K562 (cell line): Measurements from ENCODE around the gene PCCB. TPM values are rescaled to one million over a fixed set of nuclear protein-coding genes. Genes with fewer than 3 reads are reported as not detected.

Source experiments
- CBFA2T3 ChIP-seq: fragments of 450-650 bp; IDR thresholded peaks from 2 replicates; pipeline ENCODE4 v1.6.1; 2017
- CBFB ChIP-seq: sonication (generic); formaldehyde crosslinking; IDR thresholded peaks from 2 replicates; pipeline ENCODE4 v1.4.0; 2020; ENCODE audit warnings: mild to moderate bottlenecking, missing genetic modification reagents
- CXXC5 ChIP-seq: fragments of 250-450 bp; sonication (Bioruptor Pico); IDR thresholded peaks from 2 replicates; pipeline ENCODE4 v1.8.0; 2022; ENCODE audit warnings: inconsistent platforms, mild to moderate bottlenecking, moderate library complexity
- FOXA1 ChIP-seq: fragments of 450-650 bp; IDR thresholded peaks from 2 replicates; pipeline ENCODE4 v1.6.1; 2016; ENCODE audit warnings: mild to moderate bottlenecking, borderline replicate concordance
- FOXO4 ChIP-seq: fragments of 450-650 bp; formaldehyde crosslinking; IDR thresholded peaks from 2 replicates; pipeline ENCODE4 v1.4.0; 2020; ENCODE audit warnings: mild to moderate bottlenecking, moderate library complexity
- GABPB1 ChIP-seq: sonication (generic); formaldehyde crosslinking; IDR thresholded peaks from 2 replicates; pipeline ENCODE4 v1.8.0; 2022; ENCODE audit warnings: mild to moderate bottlenecking, missing genetic modification reagents
- KHSRP ChIP-seq: fragments of 450-650 bp; IDR thresholded peaks from 2 replicates; pipeline ENCODE4 v1.6.1; 2017
- L3MBTL2 ChIP-seq: fragments of 450-650 bp; IDR thresholded peaks from 2 replicates; pipeline ENCODE4 v1.6.1; 2016; ENCODE audit warnings: mild to moderate bottlenecking, moderate library complexity
- MTA2 ChIP-seq: fragments of 450-650 bp; IDR thresholded peaks from 2 replicates; pipeline ENCODE4 v1.6.1; 2016; ENCODE audit warnings: low read depth
- NFYB ChIP-seq: IDR thresholded peaks from 2 replicates; pipeline ENCODE4 v1.6.1; 2011; ENCODE audit warnings: mild to moderate bottlenecking, moderate library complexity; ENCODE audit not compliant: insufficient read length; ENCODE audit errors: extremely low read depth
- POLR2H ChIP-seq: IDR thresholded peaks from 2 replicates; pipeline ENCODE4 v1.6.1; 2016; ENCODE audit warnings: missing genetic modification characterization, low read depth, mild to moderate bottlenecking, control low read depth, missing compliant biosample characterization, moderate library complexity
- RNF2 ChIP-seq: sonication (generic); IDR thresholded peaks from 2 replicates; pipeline ENCODE4 v1.6.1; 2016
- U2AF1 ChIP-seq: fragments of 200-400 bp; formaldehyde crosslinking; optimal IDR thresholded peaks from 2 replicates; pipeline ENCODE3; 2017; ENCODE audit warnings: mild to moderate bottlenecking, low read depth, low read length, moderate library complexity
- ZBTB43 ChIP-seq: sonication (generic); formaldehyde crosslinking; IDR thresholded peaks from 2 replicates; pipeline ENCODE4 v1.8.0; 2023; ENCODE audit warnings: mild to moderate bottlenecking, missing genetic modification reagents
- ZNF584 ChIP-seq: fragments of 200-800 bp; sonication (Bioruptor generic); IDR thresholded peaks from 2 replicates; pipeline ENCODE4 v1.6.1; 2016; ENCODE audit warnings: low read depth, mild to moderate bottlenecking, missing genetic modification characterization, missing compliant biosample characterization
- polyA plus RNA-seq, 8 experiments: library from polyadenylated mRNA; depleted of rRNA in 4 of 8; stranded (reverse) in 5 of 8; unstranded in 3 of 8; fragments of >200 nt; fragmentation: Nextera tagmentation in 2 of 8; fragmentation: Illumina TruSeq in 1 of 8; extraction: Ambion mirVana in 2 of 8; extraction: Trizol in 1 of 8; gene quantifications; 2 replicates each; pipeline versions ENCODE4 v1.2.1 to v1.2.3, GENCODE V29; 2011 to 2014; ENCODE audit warnings: inconsistent platforms in 1 of 8, missing spikeins in 1 of 8
- total RNA-seq, 7 experiments: library from RNA; depleted of rRNA in 6 of 7; stranded (reverse); fragments of >200 nt in 6 of 7; fragmentation: Illumina TruSeq in 2 of 7; extraction: Trizol in 2 of 7; gene quantifications; 2 replicates each; pipeline versions ENCODE4 v1.2.1 to v1.2.3, GENCODE V29; 2011 to 2021; ENCODE audit warnings: low replicate concordance in 1 of 7

The PCCB gene
- total and polyA plus RNA-seq, 9 of the 15 experiments (the other 6 are each of a cell fraction or from before 2014, with no cell fraction given) = 69.5 to 173 (median 92.8) TPM

DNA sequence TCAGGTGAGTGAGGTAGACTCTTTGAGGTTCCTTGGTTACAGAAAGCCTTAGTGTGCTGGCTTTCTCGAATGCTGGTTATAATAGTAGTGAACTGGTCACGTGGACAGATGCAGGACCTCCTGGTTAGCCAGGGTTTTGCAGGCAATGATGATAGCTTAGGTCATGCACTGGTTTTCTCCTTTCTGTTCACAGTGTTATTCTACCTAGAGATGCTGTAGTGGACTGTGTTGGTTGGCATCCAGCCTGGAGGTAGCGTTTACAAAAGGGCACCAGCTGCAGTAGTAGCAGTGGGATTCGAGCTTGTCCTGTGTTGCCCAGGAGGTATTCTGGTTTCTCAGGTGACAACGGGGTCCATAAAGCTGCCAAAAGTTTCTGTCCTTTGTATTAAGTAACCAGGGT, 27.0 kb downstream of the PCCB start (continued):
- TF ChIP-seq FOXO4 (CRISPR knock-in tag) (no peak), L3MBTL2 (no peak), MTA2 (no peak), POLR2H (tag) (no peak), RNF2 (no peak), CBFA2T3 (no peak), NFYB (no peak), ZBTB43 (CRISPR knock-in tag) (no peak), CXXC5 (CRISPR knock-in tag) (no peak), GABPB1 (CRISPR knock-in tag) (no peak), U2AF1 (no peak), CBFB (no peak), KHSRP (no peak), FOXA1 (no peak), ZNF584 (CRISPR knock-in tag) (no peak)
